DMS153 (cell line): ENCODE data around the gene OTOL1.
"Not testable (repeated sequence)": the region's sequence is repeated elsewhere in the genome, so short reads cannot be mapped to it uniquely, and the experiment has no call there.

ENCODE experiments used
- DNase-seq: peaks from one replicate; lab custom pipeline; 2025; lab: John Stamatoyannopoulos, UW

Gene OTOL1

GRCh38 chr3:161496508-161496907, at the start of gene OTOL1:
OTOL1 (plus strand) TSS chr3:161496808; CDS start chr3:161496808, 0 bp downstream.
- DNase-seq = no peak

- no peak for DNase-seq
Measured at GRCh38 chr3:161449785-161450184, 46.8 kb upstream of the OTOL1 start.

GRCh38 chr3:161452179-161452578, 44.4 kb upstream of the OTOL1 start:
- DNase-seq = no peak

GRCh38 chr3:161454615-161455014, 42.0 kb upstream of the OTOL1 start:
- no peak for DNase-seq

GRCh38 chr3:161455962-161456361, 40.6 kb upstream of the OTOL1 start:
- no peak for DNase-seq

GRCh38 chr3:161462138-161462537, 34.5 kb upstream of the OTOL1 start:
- DNase-seq = no peak

GRCh38 chr3:161471211-161471610, 25.4 kb upstream of the OTOL1 start:
- DNase-seq = no peak

GRCh38 chr3:161474139-161474538, 22.5 kb upstream of the OTOL1 start:
- DNase-seq = no peak

GRCh38 chr3:161474741-161475140, 21.9 kb upstream of the OTOL1 start:
- no peak for DNase-seq

- no peak for DNase-seq
Measured at GRCh38 chr3:161475206-161475605, 21.4 kb upstream of the OTOL1 start.

- DNase-seq = no peak
Measured at GRCh38 chr3:161475905-161476304, 20.7 kb upstream of the OTOL1 start.

- DNase-seq = no peak
Measured at GRCh38 chr3:161484226-161484625, 12.4 kb upstream of the OTOL1 start.

GRCh38 chr3:161488284-161488683, 8.3 kb upstream of the OTOL1 start:
- DNase-seq = not testable (repeated sequence)

- DNase-seq = no peak
Measured at GRCh38 chr3:161489395-161489794, 7.2 kb upstream of the OTOL1 start.

- not testable (repeated sequence) for DNase-seq
Measured at GRCh38 chr3:161490845-161491244, 5.8 kb upstream of the OTOL1 start.

- no peak for DNase-seq
Measured at GRCh38 chr3:161498259-161498921, 1.8 kb downstream of the OTOL1 start.

- no peak for DNase-seq
Measured at GRCh38 chr3:161500068-161500796, 3.6 kb downstream of the OTOL1 start.

GRCh38 chr3:161503271-161503670, 6.7 kb downstream of the OTOL1 start:
- DNase-seq = no peak

GRCh38 chr3:161508852-161509477, 12.4 kb downstream of the OTOL1 start:
- DNase-seq = no peak

- no peak for DNase-seq
Measured at GRCh38 chr3:161510510-161511260, 14.1 kb downstream of the OTOL1 start.

- no peak for DNase-seq
Measured at GRCh38 chr3:161523916-161524315, 27.3 kb downstream of the OTOL1 start.

- DNase-seq = no peak
Measured at GRCh38 chr3:161531930-161532329, 35.3 kb downstream of the OTOL1 start.
